ENCODE measurements around the gene RPL36A. TPM values are rescaled to one million over a fixed set of nuclear protein-coding genes. Genes with fewer than 3 reads are reported as not detected.

Gene RPL36A
- total and polyA plus RNA-seq, 2 of the 13 experiments (the other 11 are each of a cell fraction or from before 2014, with no cell fraction given): 1,152 to 1,716 TPM

DNA sequence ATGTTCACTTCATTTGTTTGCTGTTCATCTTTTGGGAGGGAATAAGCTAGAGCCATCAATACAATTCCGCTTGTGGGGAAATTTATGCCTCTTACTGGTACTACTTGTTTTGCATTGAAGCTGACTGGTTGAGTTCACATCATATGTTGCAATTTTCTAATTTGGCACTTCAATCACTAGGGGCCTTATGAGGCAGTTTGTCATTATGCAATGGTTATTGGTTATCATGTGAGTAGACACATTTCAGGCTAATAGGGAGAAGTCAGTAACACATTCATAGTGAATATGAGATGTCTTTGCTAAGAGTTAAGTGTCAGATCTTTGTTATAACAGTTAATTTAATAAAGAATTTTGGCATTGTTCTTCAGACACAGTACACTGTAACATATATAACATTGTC is 5.0 kb downstream of the RPL36A start:
- FAIRE-seq (no peak), ATAC-seq (no peak), DNase-seq (ENCODE audit: low spot score) (peak; percentile 6)
- POLR2A ChIA-PET: interaction anchor here (1.1 kb wide), 1 partner anchor 47 kb away, joined by 3 read pairs; the partner anchor contains the start of gene TIMM8A
- CTCF ChIA-PET (ENCODE audit: low intra/inter-chr PET ratio, low total read pairs): no interaction called here
- Histone ChIP-seq H3K9ac (ENCODE audit: insufficient read depth, low read depth, low read length) (no peak overlapping the region), H2AFZ (ENCODE audit: low read length) (no peak overlapping the region), H3K27ac (ENCODE audit: extremely low read length, insufficient read depth, low read length) (no peak overlapping the region), H3K4me2 (ENCODE audit: low read depth, low read length) (no peak overlapping the region), H4K20me1 (ENCODE audit: insufficient read depth, low read length) (no peaks in the 10 kb centered on the region), H3K4me1 (ENCODE audit: insufficient read depth, low read length) (peaks cover 23% of the 10 kb centered on the region), H3K4me3 (replicated peaks in 1 of 3; ENCODE audit: insufficient read depth in 1 of 3, low read depth in 2 of 3, low read length in 3 of 3) (no peak overlapping the region), H3K79me2 (ENCODE audit: insufficient read depth, low read length) (peaks cover 18% of the 10 kb centered on the region), H3K27me3 (ENCODE audit: control insufficient read depth in 1 of 2, insufficient read depth in 2 of 2, low read length in 2 of 2) (no peaks in the 10 kb centered on the region; a peak in 1 of 5 replicates), H3K36me3 (replicated peaks in 1 of 2; ENCODE audit: control insufficient read depth in 1 of 2, insufficient read depth in 2 of 2, low read length in 2 of 2) (peaks cover 0 to 4% of the 10 kb centered on the region in 2 experiments; a peak in 2 of 5 replicates), H3K9me3 (ENCODE audit: low read length) (no peaks in the 10 kb centered on the region)
- TF ChIP-seq RBFOX2 (IDR thresholded peaks at IDR 0.05; ENCODE audit: low read depth, low read length) (peak; percentile 40; the same call in 1 of the 2 replicates), CEBPB (IDR thresholded peaks at IDR 0.05; ENCODE audit: borderline replicate concordance, low read depth, low read length) (peak; percentile 18; the same call in 1 of the 2 replicates), NFE2 (CRISPR knock-in tag; IDR thresholded peaks at IDR 0.05) (no peak)
- intact Hi-C loops (cut with micrococcal nuclease; ENCODE audit: unreplicated experiment) (no loop called here), in situ Hi-C loops (cut with HindIII; ENCODE audit: extremely low pct_ligation_motif_present, low pct_unique_long_range_greater_than_20kb) (no loop called here)
- no TSS peak for BruUV-seq (replicated peaks)
- WGBS (ENCODE audit: low lambda C conversion rate): 100% methylated on average over 1 of the region's 1 CpG

GRCh38 chrX:101397779-101398178 is 7.0 kb downstream of the RPL36A start:
- POLR2A ChIA-PET: interaction anchor here (0.6 kb wide), 1 partner anchor 202 kb away, joined by 3 read pairs; no protein-coding TSS in a partner anchor
- ATAC-seq: peak; percentile 54

More at GRCh38 chrX:101397779-101398178, 7.0 kb downstream of the RPL36A start:
- in situ Hi-C loops (cut with HindIII; ENCODE audit: extremely low pct_ligation_motif_present, low pct_unique_long_range_greater_than_20kb) (no loop called here), intact Hi-C loops (cut with micrococcal nuclease; ENCODE audit: unreplicated experiment) (no loop called here)
- no peaks in the 10 kb centered on the region for H4K20me1 ChIP-seq (ENCODE audit: insufficient read depth, low read length)
- no peak for FAIRE-seq
- no peaks in the 10 kb centered on the region for H3K27me3 ChIP-seq (ENCODE audit: control insufficient read depth in 1 of 2, insufficient read depth in 2 of 2, low read length in 2 of 2)
- no peak for TF ChIP-seq SMARCE1 (IDR thresholded peaks at IDR 0.05; ENCODE audit: borderline replicate concordance)
- no peak for TF ChIP-seq FOXC1 (CRISPR knock-in tag; IDR thresholded peaks at IDR 0.05; ENCODE audit: borderline replicate concordance)
- no peak for TF ChIP-seq ZNF839 (CRISPR knock-in tag; IDR thresholded peaks at IDR 0.05; ENCODE audit: borderline replicate concordance)
- TF ChIP-seq TRIM24 (CRISPR knock-in tag; IDR thresholded peaks at IDR 0.05): no peak
- no peak for TF ChIP-seq HNRNPL (IDR thresholded peaks at IDR 0.05; ENCODE audit: low read depth, low read length)
- TF ChIP-seq, protein P1, sequence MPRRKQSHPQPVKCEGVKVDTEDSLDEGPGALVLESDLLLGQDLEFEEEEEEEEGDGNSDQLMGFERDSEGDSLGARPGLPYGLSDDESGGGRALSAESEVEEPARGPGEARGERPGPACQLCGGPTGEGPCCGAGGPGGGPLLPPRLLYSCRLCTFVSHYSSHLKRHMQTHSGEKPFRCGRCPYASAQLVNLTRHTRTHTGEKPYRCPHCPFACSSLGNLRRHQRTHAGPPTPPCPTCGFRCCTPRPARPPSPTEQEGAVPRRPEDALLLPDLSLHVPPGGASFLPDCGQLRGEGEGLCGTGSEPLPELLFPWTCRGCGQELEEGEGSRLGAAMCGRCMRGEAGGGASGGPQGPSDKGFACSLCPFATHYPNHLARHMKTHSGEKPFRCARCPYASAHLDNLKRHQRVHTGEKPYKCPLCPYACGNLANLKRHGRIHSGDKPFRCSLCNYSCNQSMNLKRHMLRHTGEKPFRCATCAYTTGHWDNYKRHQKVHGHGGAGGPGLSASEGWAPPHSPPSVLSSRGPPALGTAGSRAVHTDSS (CRISPR knock-in tag; conservative IDR thresholded peaks at IDR 0.05): no peak
- TF ChIP-seq ZNF580 (CRISPR knock-in tag; IDR thresholded peaks at IDR 0.05; ENCODE audit: borderline replicate concordance, low read depth): no peak
- no peak for TF ChIP-seq NFKBIZ (CRISPR knock-in tag; IDR thresholded peaks at IDR 0.05)
- peaks cover 12% of the 10 kb centered on the region for H3K4me1 ChIP-seq (ENCODE audit: insufficient read depth, low read length)
- no peak overlapping the region for H3K9ac ChIP-seq (ENCODE audit: insufficient read depth, low read depth, low read length)
- H3K4me2 ChIP-seq (ENCODE audit: low read depth, low read length): no peak overlapping the region
- no peak overlapping the region for H3K27ac ChIP-seq (ENCODE audit: extremely low read length, insufficient read depth, low read length)
- peaks cover 2 to 11% of the 10 kb centered on the region in 2 experiments; a peak in 1 of 5 replicates for H3K36me3 ChIP-seq (replicated peaks in 1 of 2; ENCODE audit: control insufficient read depth in 1 of 2, insufficient read depth in 2 of 2, low read length in 2 of 2)
- DNase-seq (ENCODE audit: low spot score): no peak
- no TSS peak for BruUV-seq (replicated peaks)
- CTCF ChIA-PET (ENCODE audit: low intra/inter-chr PET ratio, low total read pairs): no interaction called here
- H3K4me3 ChIP-seq (replicated peaks in 1 of 3; ENCODE audit: insufficient read depth in 1 of 3, low read depth in 2 of 3, low read length in 3 of 3): no peak overlapping the region
- no peak overlapping the region for H2AFZ ChIP-seq (ENCODE audit: low read length)
- no peaks in the 10 kb centered on the region for H3K79me2 ChIP-seq (ENCODE audit: insufficient read depth, low read length)
- no peaks in the 10 kb centered on the region for H3K9me3 ChIP-seq (ENCODE audit: low read length)
- WGBS (ENCODE audit: low lambda C conversion rate): 95% methylated on average over 4 of the region's 4 CpGs
